H9 (cell line): Measurements from ENCODE around the gene PPIL3. TPM values are rescaled to one million over a fixed set of nuclear protein-coding genes. Genes with fewer than 3 reads are reported as not detected.

Source experiments
- DNase-seq: peaks from one replicate; pipeline ENCODE4 v3.0.0-alpha.2; 2017
- H2AFZ ChIP-seq: one replicate; pipeline ENCODE4 v1.6.1; 2013; ENCODE audit warnings: mild to moderate bottlenecking, low read length, control low read depth, moderate library complexity
- H2AK5ac ChIP-seq: 2 replicates; pipeline ENCODE4 v1.6.1; 2013; ENCODE audit warnings: low read length, control low read depth, mixed read lengths; ENCODE audit not compliant: insufficient read length
- H2BK120ac ChIP-seq: one replicate; pipeline ENCODE4 v1.6.1; 2013; ENCODE audit warnings: low read depth, mild to moderate bottlenecking, low read length, control low read depth, inconsistent platforms; ENCODE audit not compliant: poor library complexity, severe bottlenecking
- H2BK12ac ChIP-seq: 2 replicates; pipeline ENCODE4 v1.6.1; 2013; ENCODE audit warnings: low read length, control low read depth, mixed read lengths, low read depth; ENCODE audit not compliant: insufficient read length
- H2BK15ac ChIP-seq: 2 replicates; pipeline ENCODE4 v1.6.1; 2013; ENCODE audit warnings: low read depth, low read length, control low read depth
- H2BK20ac ChIP-seq: one replicate; pipeline ENCODE4 v1.6.1; 2013; ENCODE audit warnings: low read depth, mild to moderate bottlenecking, low read length, control low read depth, inconsistent platforms; ENCODE audit not compliant: poor library complexity, severe bottlenecking
- H2BK5ac ChIP-seq: 2 replicates; pipeline ENCODE4 v1.6.1; 2013; ENCODE audit warnings: low read length, control low read depth, mixed read lengths; ENCODE audit not compliant: insufficient read length
- H3K14ac ChIP-seq: 2 replicates; pipeline ENCODE4 v1.6.1; 2013; ENCODE audit warnings: low read length, control low read depth; ENCODE audit not compliant: insufficient read depth
- H3K18ac ChIP-seq: 2 replicates; pipeline ENCODE4 v1.6.1; 2013; ENCODE audit warnings: low read depth, mild to moderate bottlenecking, mixed read lengths, low read length, control low read depth; ENCODE audit not compliant: insufficient read length
- H3K23ac ChIP-seq: 2 replicates; pipeline ENCODE4 v1.6.1; 2013; ENCODE audit warnings: low read length, control low read depth, mixed read lengths, low read depth; ENCODE audit not compliant: insufficient read length
- H3K23me2 ChIP-seq: 2 replicates; pipeline ENCODE4 v1.6.1; 2013; ENCODE audit warnings: low read depth, mild to moderate bottlenecking, mixed read lengths, low read length, control low read depth; ENCODE audit not compliant: insufficient read length, poor library complexity, severe bottlenecking
- H3K27ac ChIP-seq: 2 replicates; pipeline ENCODE4 v1.5.1; 2013; ENCODE audit warnings: low read length, control low read depth, mixed read lengths, low read depth; ENCODE audit not compliant: insufficient read length
- H3K27me3 ChIP-seq: 2 replicates; pipeline ENCODE4 v1.6.1; 2013; ENCODE audit warnings: low read length, control low read depth, inconsistent platforms; ENCODE audit not compliant: insufficient read depth
- H3K4ac ChIP-seq: 2 replicates; pipeline ENCODE4 v1.6.1; 2013; ENCODE audit warnings: low read depth, mild to moderate bottlenecking, control low read depth, inconsistent platforms, low read length, moderate library complexity
- H3K4me1 ChIP-seq: 2 replicates; pipeline ENCODE4 v1.6.1; 2013; ENCODE audit warnings: low read length, control low read depth, inconsistent platforms; ENCODE audit not compliant: insufficient read depth
- H3K4me2 ChIP-seq: 2 replicates; pipeline ENCODE4 v1.6.1; 2013; ENCODE audit warnings: low read length, control low read depth, mixed read lengths; ENCODE audit not compliant: insufficient read length, insufficient read depth
- H3K56ac ChIP-seq: 2 replicates; pipeline ENCODE4 v1.6.1; 2013; ENCODE audit warnings: low read depth, mild to moderate bottlenecking, mixed read lengths, low read length, control low read depth; ENCODE audit not compliant: insufficient read length
- H3K79me1 ChIP-seq: 2 replicates; pipeline ENCODE4 v1.6.1; 2013; ENCODE audit warnings: low read depth, mild to moderate bottlenecking, moderate library complexity, low read length, control low read depth, inconsistent platforms; ENCODE audit not compliant: insufficient read depth, poor library complexity, severe bottlenecking
- H3K79me2 ChIP-seq: 2 replicates; pipeline ENCODE4 v1.6.1; 2013; ENCODE audit warnings: low read length, control low read depth, inconsistent platforms; ENCODE audit not compliant: insufficient read depth
- H3K9ac ChIP-seq: 2 replicates; pipeline ENCODE4 v1.6.1; 2013; ENCODE audit warnings: low read length, control low read depth, mixed read lengths; ENCODE audit not compliant: insufficient read length; ENCODE audit errors: extremely low read depth
- H3K9me3 ChIP-seq: one replicate; pipeline ENCODE4 v1.6.1; 2013; ENCODE audit warnings: low read depth, low read length, inconsistent platforms; ENCODE audit not compliant: control insufficient read depth
- H3T11ph ChIP-seq: one replicate; pipeline ENCODE4 v1.6.1; 2013; ENCODE audit warnings: mild to moderate bottlenecking, low read length, control low read depth, inconsistent platforms
- H4K20me1 ChIP-seq: one replicate; pipeline ENCODE4 v1.6.1; 2013; ENCODE audit not compliant: control insufficient read depth, insufficient read length, insufficient read depth
- H4K5ac ChIP-seq: 2 replicates; pipeline ENCODE4 v1.6.1; 2013; ENCODE audit warnings: low read depth, mild to moderate bottlenecking, mixed read lengths, low read length, control low read depth; ENCODE audit not compliant: insufficient read length
- H4K8ac ChIP-seq: replicated peaks from 2 replicates; pipeline ENCODE4 v1.6.1; 2013; ENCODE audit warnings: low read length, control low read depth, mixed read lengths, low read depth; ENCODE audit not compliant: insufficient read length
- H4K91ac ChIP-seq: 2 replicates; pipeline ENCODE4 v1.6.1; 2013; ENCODE audit warnings: low read depth, mild to moderate bottlenecking, moderate library complexity, mixed read lengths, low read length, control low read depth; ENCODE audit not compliant: insufficient read length
- H3K27ac Mint-ChIP-seq, 3 experiments: 2 replicates in 2 of 3; 3 replicates in 1 of 3; pipeline ENCODE4 v1.8.0; 2020 to 2021; ENCODE audit warnings: mixed read lengths in 3 of 3, mild to moderate bottlenecking in 1 of 3, moderate library complexity in 1 of 3
- H3K27me3 Mint-ChIP-seq: 2 replicates; pipeline ENCODE4 v1.8.0; 2021; ENCODE audit warnings: low read depth, mild to moderate bottlenecking, moderate library complexity, mixed read lengths
- H3K36me3 Mint-ChIP-seq, 3 experiments: 2 replicates in 2 of 3; 3 replicates in 1 of 3; pipeline ENCODE4 v1.8.0; 2020 to 2021; ENCODE audit warnings: low read depth in 3 of 3, mixed read lengths in 3 of 3; ENCODE audit not compliant: insufficient read depth in 1 of 3
- H3K4me1 Mint-ChIP-seq, 2 experiments: 2 replicates each; pipeline ENCODE4 v1.8.0; 2020; ENCODE audit warnings: mixed read lengths in 2 of 2
- H3K4me3 Mint-ChIP-seq, 2 experiments: 2 replicates in 1 of 2; 3 replicates in 1 of 2; pipeline ENCODE4 v1.8.0; 2020 to 2021; ENCODE audit warnings: mild to moderate bottlenecking in 2 of 2, mixed read lengths in 2 of 2, moderate library complexity in 1 of 2
- H3K9me3 Mint-ChIP-seq, 2 experiments: 2 replicates in 1 of 2; 3 replicates in 1 of 2; pipeline ENCODE4 v1.8.0; 2020; ENCODE audit warnings: mild to moderate bottlenecking in 2 of 2, mixed read lengths in 2 of 2, moderate library complexity in 1 of 2
- CTCF ChIP-seq: fragments of 200-600 bp; sonication (generic); conservative IDR thresholded peaks from 3 replicates; pipeline ENCODE4 v1.8.0; 2021; ENCODE audit warnings: antibody characterized with exemption, mild to moderate bottlenecking
- whole genome bisulfite sequencing: extraction: QIAGEN DNeasy Blood & Tissue Kit; methylation state at CpG from one replicate; pipeline ENCODE4 v1.1.7; 2013; ENCODE audit warnings: missing lambda C conversion rate, low lambda C conversion rate, mixed read lengths; ENCODE audit not compliant: insufficient read length; ENCODE audit errors: extremely low coverage; 5-methylcytosine and 5-hydroxymethylcytosine counted together
- total RNA-seq: library from RNA; stranded (reverse); gene quantifications from 2 replicates; pipeline ENCODE4 v1.2.1, GENCODE V29; 2021

The PPIL3 gene
- total RNA-seq, 1 experiment from 2014 or later = 63.4 TPM

- Histone ChIP-seq H2BK120ac (no peak overlapping the region), H3K14ac (no peak overlapping the region), H3K4me1 (no peaks in the 10 kb centered on the region), H2BK20ac (no peak overlapping the region), H4K8ac (no peak overlapping the region), H2BK5ac (no peak overlapping the region), H3K9me3 (no peaks in the 10 kb centered on the region), H4K5ac (no peak overlapping the region), H3K18ac (no peak overlapping the region), H3K27ac (no peak overlapping the region), H3K27me3 (no peaks in the 10 kb centered on the region), H3K4ac (no peak overlapping the region), H4K91ac (no peak overlapping the region), H3K79me1 (no peaks in the 10 kb centered on the region), H3T11ph (no peak overlapping the region), H4K20me1 (no peaks in the 10 kb centered on the region), H3K56ac (no peak overlapping the region), H3K23ac (no peak overlapping the region), H3K23me2 (no peaks in the 10 kb centered on the region), H3K79me2 (no peaks in the 10 kb centered on the region), H2AK5ac (no peak overlapping the region), H2BK12ac (no peak overlapping the region), H2BK15ac (no peak overlapping the region), H3K9ac (no peak overlapping the region), H2AFZ (no peak overlapping the region), H3K4me2 (no peak overlapping the region)
- H3K27ac Mint-ChIP-seq = no peak overlapping the region
- H3K9me3 Mint-ChIP-seq = no peaks in the 10 kb centered on the region
- TF ChIP-seq CTCF = no peak
- no peak overlapping the region for H3K4me3 Mint-ChIP-seq
- WGBS = no CpG with 5 or more reads among the region's 10 CpGs
- no peaks in the 10 kb centered on the region; the same call in none of the 2 replicates for H3K27me3 Mint-ChIP-seq
- no peaks in the 10 kb centered on the region for H3K4me1 Mint-ChIP-seq
- no peak for DNase-seq
- peaks cover 0 to 5% (median 0%) of the 10 kb centered on the region in 3 experiments; a peak in 2 of 7 replicates for H3K36me3 Mint-ChIP-seq
These were observed 43.1 kb downstream of the PPIL3 start for GRCh38 chr2:200845669-200846325.
